Peyer's patch (tissue), 4 donors: ENCODE measurements around the gene CCDC157.

Experiments used
- POLR2A ChIP-seq, 2 donors: fragments of 450-650 bp; IDR thresholded peaks; one replicate each; pipeline ENCODE4 v1.5.1; 2017; ENCODE audit warnings: antibody characterized with exemption in 2 of 2, mild to moderate bottlenecking in 2 of 2, moderate library complexity in 2 of 2
- TF ChIP-seq, protein P1 (sequence below), 6 experiments: fragments of 450-650 bp in 4 of 6; fragments of 200-600 bp in 2 of 6; sonication (generic) in 1 of 6; IDR thresholded peaks; one replicate each; pipeline ENCODE4 v1.5.1; 2017 to 2019; ENCODE audit warnings: antibody characterized with exemption in 6 of 6, mild to moderate bottlenecking in 3 of 6, moderate library complexity in 1 of 6

DNA sequence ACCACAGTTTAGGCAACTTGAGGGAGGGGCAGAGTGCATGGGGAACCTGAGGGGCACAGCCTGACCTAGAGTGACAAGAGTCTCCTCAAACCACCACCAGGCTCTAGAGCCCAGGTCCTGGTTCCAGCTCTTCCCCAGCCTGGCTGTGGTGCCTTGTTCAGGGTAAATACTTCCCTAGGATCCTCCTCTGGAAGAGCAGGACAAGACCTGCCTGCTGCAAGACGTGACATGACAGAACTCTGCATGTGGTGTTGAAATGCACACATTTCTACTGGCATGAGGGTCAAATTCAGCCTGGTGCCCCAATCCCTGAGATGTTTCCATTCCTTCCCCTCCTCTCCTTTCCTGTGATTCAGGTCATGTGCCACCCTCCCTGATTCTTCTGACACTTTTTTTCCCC, 43.4 kb downstream of the CCDC157 start:
- TF ChIP-seq, protein P1, sequence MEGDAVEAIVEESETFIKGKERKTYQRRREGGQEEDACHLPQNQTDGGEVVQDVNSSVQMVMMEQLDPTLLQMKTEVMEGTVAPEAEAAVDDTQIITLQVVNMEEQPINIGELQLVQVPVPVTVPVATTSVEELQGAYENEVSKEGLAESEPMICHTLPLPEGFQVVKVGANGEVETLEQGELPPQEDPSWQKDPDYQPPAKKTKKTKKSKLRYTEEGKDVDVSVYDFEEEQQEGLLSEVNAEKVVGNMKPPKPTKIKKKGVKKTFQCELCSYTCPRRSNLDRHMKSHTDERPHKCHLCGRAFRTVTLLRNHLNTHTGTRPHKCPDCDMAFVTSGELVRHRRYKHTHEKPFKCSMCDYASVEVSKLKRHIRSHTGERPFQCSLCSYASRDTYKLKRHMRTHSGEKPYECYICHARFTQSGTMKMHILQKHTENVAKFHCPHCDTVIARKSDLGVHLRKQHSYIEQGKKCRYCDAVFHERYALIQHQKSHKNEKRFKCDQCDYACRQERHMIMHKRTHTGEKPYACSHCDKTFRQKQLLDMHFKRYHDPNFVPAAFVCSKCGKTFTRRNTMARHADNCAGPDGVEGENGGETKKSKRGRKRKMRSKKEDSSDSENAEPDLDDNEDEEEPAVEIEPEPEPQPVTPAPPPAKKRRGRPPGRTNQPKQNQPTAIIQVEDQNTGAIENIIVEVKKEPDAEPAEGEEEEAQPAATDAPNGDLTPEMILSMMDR (IDR thresholded peaks at IDR 0.05): no peak
- TF ChIP-seq POLR2A (IDR thresholded peaks at IDR 0.05): no peak
